ENCODE results near the gene THAP11.
A peak's percentile ranks its signal among the peaks of the same experiment; 100 is the strongest.

THAP11 gene

DNA sequence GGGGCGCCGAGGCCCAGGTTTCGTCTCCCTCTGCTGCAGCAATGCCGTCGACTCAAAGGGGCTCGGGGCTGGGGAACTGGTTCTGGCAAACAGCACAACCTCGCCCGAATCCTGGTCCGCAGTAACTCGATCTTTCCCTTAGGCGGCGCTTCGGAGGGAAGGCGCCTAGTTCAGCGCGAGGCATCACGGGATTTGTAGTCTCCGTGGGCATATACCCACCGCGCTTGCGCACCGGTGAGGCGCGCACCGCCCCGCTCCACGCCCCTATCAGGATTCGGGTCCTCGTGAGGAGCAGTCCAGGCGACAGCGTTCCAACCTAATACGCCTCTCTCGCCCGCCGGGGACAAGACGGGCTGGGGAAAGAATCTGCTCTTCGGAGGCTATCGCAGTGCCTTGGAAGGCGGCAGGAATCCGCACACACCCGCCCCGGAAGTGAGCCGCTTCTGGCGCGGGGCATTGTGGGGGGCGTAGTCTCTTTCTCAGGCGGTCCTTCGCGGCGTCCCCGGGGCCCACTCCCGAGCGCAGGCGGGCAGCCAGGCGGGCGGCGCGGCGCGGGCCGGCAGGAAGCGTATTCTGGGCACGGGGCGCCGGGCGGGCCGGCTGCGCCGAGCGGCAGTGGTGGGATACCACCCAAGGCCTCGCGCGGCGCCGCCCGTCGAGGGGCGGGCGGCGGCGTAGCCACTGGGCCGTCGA is at the start of gene THAP11:
THAP11 (plus strand) TSS at position 505 of the 693 bp plus-strand sequence. CDS start 235 bp downstream, outside the sequence.
- H3K4me3 ChIP-seq (ENCODE audit: low read length), result peak within 1 kb of the TSS; percentile 92
- DNase-seq (ENCODE audit: low read depth), result peak; percentile 96
- TF ChIP-seq, protein P1, sequence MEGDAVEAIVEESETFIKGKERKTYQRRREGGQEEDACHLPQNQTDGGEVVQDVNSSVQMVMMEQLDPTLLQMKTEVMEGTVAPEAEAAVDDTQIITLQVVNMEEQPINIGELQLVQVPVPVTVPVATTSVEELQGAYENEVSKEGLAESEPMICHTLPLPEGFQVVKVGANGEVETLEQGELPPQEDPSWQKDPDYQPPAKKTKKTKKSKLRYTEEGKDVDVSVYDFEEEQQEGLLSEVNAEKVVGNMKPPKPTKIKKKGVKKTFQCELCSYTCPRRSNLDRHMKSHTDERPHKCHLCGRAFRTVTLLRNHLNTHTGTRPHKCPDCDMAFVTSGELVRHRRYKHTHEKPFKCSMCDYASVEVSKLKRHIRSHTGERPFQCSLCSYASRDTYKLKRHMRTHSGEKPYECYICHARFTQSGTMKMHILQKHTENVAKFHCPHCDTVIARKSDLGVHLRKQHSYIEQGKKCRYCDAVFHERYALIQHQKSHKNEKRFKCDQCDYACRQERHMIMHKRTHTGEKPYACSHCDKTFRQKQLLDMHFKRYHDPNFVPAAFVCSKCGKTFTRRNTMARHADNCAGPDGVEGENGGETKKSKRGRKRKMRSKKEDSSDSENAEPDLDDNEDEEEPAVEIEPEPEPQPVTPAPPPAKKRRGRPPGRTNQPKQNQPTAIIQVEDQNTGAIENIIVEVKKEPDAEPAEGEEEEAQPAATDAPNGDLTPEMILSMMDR (IDR thresholded peaks at IDR 0.05; ENCODE audit: insufficient read depth, low read depth, low read length, missing control alignments), result peak; percentile 83

DNA sequence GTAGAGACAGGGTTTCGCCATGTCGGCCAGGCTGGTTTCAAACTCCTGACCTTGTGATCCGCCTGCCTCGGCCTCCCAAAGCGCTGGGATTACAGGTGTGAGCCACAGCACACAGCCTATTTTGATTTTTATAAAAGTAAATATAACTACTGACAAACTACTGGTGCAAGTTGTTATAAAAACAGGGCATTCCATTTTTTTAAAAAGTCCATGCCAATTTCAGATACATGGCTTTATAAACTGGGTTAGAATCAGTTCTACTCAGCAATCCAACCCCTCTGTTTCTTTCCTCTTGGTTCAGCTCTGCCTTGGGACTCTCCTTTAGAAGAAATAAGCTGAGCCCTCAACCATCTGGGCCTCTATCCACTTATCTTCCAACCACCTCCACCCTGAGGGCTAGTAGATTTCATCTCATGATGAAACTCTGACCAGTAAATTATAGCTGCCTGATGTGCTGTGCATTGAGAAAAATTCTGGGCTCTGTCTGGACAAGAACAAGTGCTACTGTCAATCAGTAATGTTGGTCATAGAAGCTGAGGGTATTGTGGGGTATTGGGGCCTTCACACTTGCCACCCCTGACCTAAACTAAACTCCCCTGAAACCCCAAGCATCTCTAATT is 45.9 kb upstream of the THAP11 start:
- TF ChIP-seq, protein P1 (IDR thresholded peaks at IDR 0.05; ENCODE audit: insufficient read depth, low read depth, low read length, missing control alignments), result no peak
- H3K4me3 ChIP-seq (ENCODE audit: low read length), result no peak overlapping the region
- peak; percentile 44 for DNase-seq (ENCODE audit: low read depth)

DNA sequence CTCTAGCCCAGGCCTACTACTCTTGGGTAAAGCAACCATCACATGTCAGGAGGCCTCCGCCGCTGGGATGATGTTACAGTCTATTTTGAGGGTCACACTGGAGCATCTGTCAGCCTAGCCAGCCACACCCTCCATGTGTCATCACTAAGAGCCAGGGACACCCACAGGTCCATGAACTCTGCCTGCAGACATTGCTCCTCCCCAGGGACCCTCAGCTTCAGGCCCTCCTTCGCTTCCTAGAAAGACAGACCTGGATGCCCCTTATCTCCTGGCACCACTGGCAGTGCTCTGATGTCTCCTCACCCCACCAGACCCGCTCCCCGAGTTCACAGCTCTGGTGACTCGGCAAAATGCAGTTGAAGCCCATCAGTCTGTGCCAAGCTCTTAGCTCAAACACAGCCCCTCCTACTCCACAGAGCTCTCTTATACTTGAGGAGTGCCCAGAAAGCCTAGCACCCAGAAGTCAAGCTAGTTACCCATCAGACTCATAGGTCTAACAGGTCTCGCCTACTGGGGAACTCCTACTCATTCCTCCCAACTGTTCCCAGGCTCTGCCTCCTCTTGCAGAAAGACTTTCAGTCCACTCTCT is 41.7 kb upstream of the THAP11 start:
- H3K4me3 ChIP-seq (ENCODE audit: low read length), result no peak overlapping the region
- no peak for DNase-seq (ENCODE audit: low read depth)
- TF ChIP-seq, protein P1 (IDR thresholded peaks at IDR 0.05; ENCODE audit: insufficient read depth, low read depth, low read length, missing control alignments), result no peak

DNA sequence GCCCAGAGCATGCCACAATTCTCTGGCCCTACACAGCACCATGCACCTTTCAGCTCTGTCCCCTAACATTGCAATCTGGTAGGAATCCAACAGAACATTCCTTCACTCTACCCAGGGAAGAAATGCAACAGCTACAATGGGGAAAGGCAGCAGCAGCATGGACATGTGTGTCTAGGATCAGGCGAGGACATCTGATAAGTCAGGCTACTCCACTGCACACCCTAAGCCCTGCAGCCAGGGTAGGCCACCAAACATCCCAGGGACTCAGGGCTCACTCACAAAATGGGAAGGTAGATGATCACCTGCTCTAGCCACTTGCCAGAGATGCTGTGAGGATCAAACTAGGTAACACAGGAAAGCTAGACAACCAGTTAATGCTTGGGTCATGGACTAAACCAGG is 40.9 kb upstream of the THAP11 start:
- TF ChIP-seq, protein P1 (IDR thresholded peaks at IDR 0.05; ENCODE audit: insufficient read depth, low read depth, low read length, missing control alignments), result no peak
- no peak overlapping the region for H3K4me3 ChIP-seq (ENCODE audit: low read length)
- DNase-seq (ENCODE audit: low read depth), result no peak

DNA sequence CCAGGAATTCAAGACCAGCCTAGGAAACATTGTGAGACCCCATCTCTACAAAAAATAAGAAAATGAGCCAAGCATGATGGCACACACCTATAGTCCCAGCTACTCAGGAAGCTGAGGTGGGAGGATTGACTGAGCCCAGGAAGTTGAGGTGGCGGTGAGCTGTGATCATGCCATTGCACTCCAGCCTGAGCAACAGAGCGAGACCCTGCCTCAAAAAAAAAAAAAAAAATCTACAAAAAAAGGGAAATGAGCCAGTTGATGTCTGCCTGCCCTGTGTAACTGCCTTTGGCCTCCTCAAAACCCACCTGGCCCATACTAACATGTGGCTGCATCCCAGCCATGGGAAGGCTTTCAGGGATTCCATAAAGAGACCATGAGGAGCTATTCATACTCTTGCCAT is 40.2 kb upstream of the THAP11 start:
- H3K4me3 ChIP-seq (ENCODE audit: low read length), result no peak overlapping the region
- TF ChIP-seq, protein P1 (IDR thresholded peaks at IDR 0.05; ENCODE audit: insufficient read depth, low read depth, low read length, missing control alignments), result no peak
- no peak for DNase-seq (ENCODE audit: low read depth)

DNA sequence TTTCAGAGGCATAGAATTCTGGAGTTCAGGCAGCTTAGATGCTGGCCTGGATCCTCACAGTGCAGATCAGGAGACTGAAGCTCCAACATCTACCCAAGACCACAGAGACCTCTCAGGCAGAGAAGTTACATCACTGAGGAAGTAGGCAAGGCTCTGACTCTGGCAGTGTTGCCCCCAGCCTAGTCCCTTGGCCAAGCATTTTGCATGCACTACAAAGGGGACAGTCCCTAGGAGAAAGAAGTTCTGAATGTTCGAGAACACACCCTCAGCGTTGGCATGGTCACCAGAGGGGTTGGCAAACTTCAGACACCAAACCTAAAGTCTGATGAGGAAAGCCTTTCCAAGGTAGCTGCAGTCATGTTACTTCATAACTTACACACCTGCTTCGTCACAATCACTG is 38.2 kb upstream of the THAP11 start:
- TF ChIP-seq, protein P1 (IDR thresholded peaks at IDR 0.05; ENCODE audit: insufficient read depth, low read depth, low read length, missing control alignments), result no peak
- no peak overlapping the region for H3K4me3 ChIP-seq (ENCODE audit: low read length)
- no peak for DNase-seq (ENCODE audit: low read depth)

All from epithelial cell of esophagus (primary cell).